Lung (tissue), 12 donors: Measurements from ENCODE around the gene AKT1. TPM values are rescaled to one million over a fixed set of nuclear protein-coding genes. Genes with fewer than 3 reads are reported as not detected.

ENCODE experiments used
- ATAC-seq: fragments of 200-7000 bp; cut with Tn5 transposase; one replicate; pipeline ENCODE4 v1.9.1; 2020; ENCODE audit warnings: moderate number of reproducible peaks; ENCODE audit not compliant: insufficient read depth, low FRiP score
- DNase-seq, 3 donors: peaks; one replicate each; pipeline ENCODE4 v3.0.0-alpha.2; 2013 to 2017
- H3K27ac ChIP-seq, 2 donors: one replicate each; pipeline ENCODE4 v1.5.1; 2013; ENCODE audit warnings: mild to moderate bottlenecking in 2 of 2, moderate library complexity in 2 of 2, control low read depth in 1 of 2, inconsistent platforms in 1 of 2, low read depth in 1 of 2, low read length in 1 of 2
- H3K27me3 ChIP-seq, 3 donors: one replicate each; pipeline ENCODE4 v1.5.1; 2013; ENCODE audit warnings: low read length in 2 of 3; ENCODE audit not compliant: control insufficient read depth in 3 of 3, insufficient read depth in 3 of 3
- H3K36me3 ChIP-seq, 4 donors: one replicate each; pipeline ENCODE4 v1.5.1; 2013; ENCODE audit warnings: low read length in 4 of 4, mild to moderate bottlenecking in 1 of 4, moderate library complexity in 1 of 4; ENCODE audit not compliant: control insufficient read depth in 4 of 4, insufficient read depth in 4 of 4
- H3K4me1 ChIP-seq, 5 donors: one replicate each; pipeline ENCODE4 v1.5.1; 2013; ENCODE audit warnings: low read length in 5 of 5, mild to moderate bottlenecking in 2 of 5, moderate library complexity in 1 of 5; ENCODE audit not compliant: control insufficient read depth in 5 of 5, insufficient read depth in 5 of 5
- H3K4me3 ChIP-seq: one replicate; pipeline ENCODE4 v1.5.1; 2013; ENCODE audit warnings: mild to moderate bottlenecking, control low read depth, moderate library complexity
- H3K9ac ChIP-seq, 2 donors: one replicate each; pipeline ENCODE4 v1.5.1; 2013; ENCODE audit warnings: low read length in 2 of 2, control low read depth in 1 of 2; ENCODE audit not compliant: insufficient read depth in 1 of 2
- H3K9me3 ChIP-seq, 4 donors: one replicate each; pipeline ENCODE4 v1.5.1; 2013; ENCODE audit warnings: low read length in 3 of 4, mild to moderate bottlenecking in 1 of 4, moderate library complexity in 1 of 4; ENCODE audit not compliant: control insufficient read depth in 4 of 4, insufficient read depth in 3 of 4
- CTCF ChIP-seq: IDR thresholded peaks from 2 replicates; pipeline ENCODE4 v1.5.1; 2012; ENCODE audit warnings: mild to moderate bottlenecking; ENCODE audit errors: control extremely low read depth, extremely low read depth
- WGBS, 2 donors: extraction: QIAGEN DNeasy Blood & Tissue Kit; methylation state at CpG; one replicate each; pipeline ENCODE4 v1.1.7; 2013; 5-methylcytosine and 5-hydroxymethylcytosine counted together
- polyA plus RNA-seq, 2 donors: library from polyadenylated mRNA; stranded (reverse); fragments of 200-250 nt; gene quantifications; one replicate each; pipeline ENCODE4 v1.2.1, GENCODE V29; 2013
- total RNA-seq, 2 donors: library from RNA; depleted of rRNA in 1 of 2; stranded (reverse); fragments of >200 nt in 1 of 2; gene quantifications; one replicate each; pipeline ENCODE4 v1.2.1, GENCODE V29; 2014 to 2021
- donor health status: control.
- donor health status: control.
- donor health status: Bipolar disorder and iron deficiency.
- donor health status: healthy.
- donor health status: DM: yes; HTN: yes; CAD: no.

AKT1 gene
- total and polyA plus RNA-seq, 4 donors = 142 to 224 (median 160) TPM

GRCh38 chr14:104774453-104775072 lies 21.0 kb downstream of the AKT1 start:
- H3K9ac ChIP-seq = no peak overlapping the region
- H3K27me3 ChIP-seq = no peaks in the 10 kb centered on the region
- peaks cover 0 to 7% (median 0%) of the 10 kb centered on the region in 4 donors for H3K9me3 ChIP-seq
- DNase-seq = peak; percentile 57 to 78 (median 68)
- TF ChIP-seq CTCF = no peak
- no peak overlapping the region for H3K4me3 ChIP-seq
- ATAC-seq = no peak
- peaks cover 0 to 15% (median 0%) of the 10 kb centered on the region in 5 donors for H3K4me1 ChIP-seq
- H3K27ac ChIP-seq = no peak overlapping the region
- WGBS, 2 donors = 75 to 83% methylated on average over 20 of the region's 20 CpGs
- H3K36me3 ChIP-seq = peaks cover 8 to 74% (median 28%) of the 10 kb centered on the region in 4 donors

- DNase-seq (no peak), ATAC-seq (no peak)
- Histone ChIP-seq H3K36me3 (peaks cover 8 to 67% (median 28%) of the 10 kb centered on the region in 4 donors), H3K27ac (peak overlapping the region in 1 of 2 donors; percentile 28), H3K4me3 (no peak overlapping the region), H3K27me3 (no peaks in the 10 kb centered on the region), H3K9me3 (peaks cover 0 to 7% (median 0%) of the 10 kb centered on the region in 4 donors), H3K4me1 (peaks cover 0 to 19% (median 3%) of the 10 kb centered on the region in 5 donors), H3K9ac (no peak overlapping the region)
- no peak for TF ChIP-seq CTCF
- WGBS, 2 donors = 87 to 88% methylated on average over 42 to 46 of the region's 46 CpGs
Observed at GRCh38 chr14:104773505-104774452, 21.8 kb downstream of the AKT1 start.

- Histone ChIP-seq H3K27me3 (no peaks in the 10 kb centered on the region), H3K4me3 (no peak overlapping the region), H3K9me3 (peaks cover 0 to 7% (median 0%) of the 10 kb centered on the region in 4 donors), H3K36me3 (peaks cover 8 to 62% (median 28%) of the 10 kb centered on the region in 4 donors), H3K27ac (no peak overlapping the region), H3K9ac (no peak overlapping the region), H3K4me1 (peaks cover 0 to 18% (median 5%) of the 10 kb centered on the region in 5 donors)
- no peak for DNase-seq
- 94 to 97% methylated on average over 33 to 38 of the region's 38 CpGs for WGBS, 2 donors
- no peak for TF ChIP-seq CTCF
- no peak for ATAC-seq
Observed at GRCh38 chr14:104772707-104773504, 22.6 kb downstream of the AKT1 start.
